HepG2 (cell line): ENCODE data around the gene CDR2L. TPM values are rescaled to one million over a fixed set of nuclear protein-coding genes. Genes with fewer than 3 reads are reported as not detected.

Experiments
- CBFB ChIP-seq: sonication (generic); formaldehyde crosslinking; IDR thresholded peaks from 2 replicates; pipeline ENCODE4 v1.4.0; 2020; ENCODE audit warnings: missing genetic modification reagents
- CEBPG ChIP-seq: IDR thresholded peaks from 2 replicates; pipeline ENCODE4 v1.6.1; 2016
- CHD2 ChIP-seq: IDR thresholded peaks from 2 replicates; pipeline ENCODE4 v1.6.1; 2011; ENCODE audit warnings: low read depth, low read length, improper control_type of control experiment
- ERF ChIP-seq: IDR thresholded peaks from 2 replicates; pipeline ENCODE4 v1.6.1; 2018; ENCODE audit warnings: missing biosample characterization, missing genetic modification reagents
- FOSL2 ChIP-seq: sonication (generic); formaldehyde crosslinking; IDR thresholded peaks from 2 replicates; pipeline ENCODE4 v1.4.0; 2020; ENCODE audit warnings: missing genetic modification reagents
- FOXA1 ChIP-seq, 2 experiments: fragments of 450-650 bp in 1 of 2; sonication (generic) in 1 of 2; formaldehyde crosslinking in 1 of 2; IDR thresholded peaks; 2 replicates each; pipeline versions ENCODE4 v1.4.0 to v1.6.1; 2016 to 2020; ENCODE audit warnings: missing genetic modification reagents in 1 of 2
- FOXA3 ChIP-seq: IDR thresholded peaks from 2 replicates; pipeline ENCODE4 v1.6.1; 2016; ENCODE audit warnings: missing genetic modification reagents, missing compliant biosample characterization
- HDAC1 ChIP-seq: sonication (generic); formaldehyde crosslinking; IDR thresholded peaks from 2 replicates; pipeline ENCODE4 v1.5.1; 2020; ENCODE audit warnings: mild to moderate bottlenecking, missing genetic modification reagents
- IRF9 ChIP-seq: sonication (generic); formaldehyde crosslinking; IDR thresholded peaks from 2 replicates; pipeline ENCODE4 v1.8.0; 2022; ENCODE audit warnings: missing genetic modification reagents, mild to moderate bottlenecking, borderline replicate concordance
- IRX3 ChIP-seq: sonication (generic); formaldehyde crosslinking; IDR thresholded peaks from 2 replicates; pipeline ENCODE4 v1.8.1; 2023; ENCODE audit warnings: mild to moderate bottlenecking, low read depth, missing genetic modification reagents, borderline replicate concordance
- KAT8 ChIP-seq: IDR thresholded peaks from 2 replicates; pipeline ENCODE4 v1.6.1; 2016; ENCODE audit warnings: missing genetic modification reagents, missing compliant biosample characterization
- KLF11 ChIP-seq: IDR thresholded peaks from 2 replicates; pipeline ENCODE4 v1.6.1; 2016; ENCODE audit warnings: missing compliant biosample characterization
- MED1 ChIP-seq: sonication (generic); formaldehyde crosslinking; IDR thresholded peaks from 2 replicates; pipeline ENCODE4 v1.4.0; 2020; ENCODE audit warnings: missing genetic modification reagents
- MLLT10 ChIP-seq: sonication (generic); formaldehyde crosslinking; IDR thresholded peaks from 2 replicates; pipeline ENCODE4 v1.4.0; 2020; ENCODE audit warnings: missing genetic modification reagents
- MXD3 ChIP-seq: IDR thresholded peaks from 2 replicates; pipeline ENCODE4 v1.6.1; 2016; ENCODE audit warnings: mild to moderate bottlenecking, missing biosample characterization, missing genetic modification reagents
- MYPOP ChIP-seq: sonication (generic); formaldehyde crosslinking; IDR thresholded peaks from 2 replicates; pipeline ENCODE4 v1.8.1; 2023; ENCODE audit warnings: mild to moderate bottlenecking, moderate library complexity, missing genetic modification reagents
- NCOA2 ChIP-seq: sonication (generic); formaldehyde crosslinking; IDR thresholded peaks from 2 replicates; pipeline ENCODE4 v1.8.0; 2022; ENCODE audit warnings: inconsistent platforms
- SAP130 ChIP-seq: IDR thresholded peaks from 2 replicates; pipeline ENCODE4 v1.6.1; 2016; ENCODE audit warnings: low read depth
- SP5 ChIP-seq: IDR thresholded peaks from 2 replicates; pipeline ENCODE4 v1.6.1; 2016; ENCODE audit warnings: low read depth, borderline replicate concordance
- STAG1 ChIP-seq: sonication (generic); formaldehyde crosslinking; IDR thresholded peaks from 2 replicates; pipeline ENCODE4 v1.4.0; 2020; ENCODE audit warnings: missing genetic modification reagents
- WIZ ChIP-seq: sonication (generic); formaldehyde crosslinking; IDR thresholded peaks from 2 replicates; pipeline ENCODE4 v1.5.1; 2020; ENCODE audit warnings: mild to moderate bottlenecking, missing genetic modification reagents
- ZNF124 ChIP-seq: sonication (generic); formaldehyde crosslinking; IDR thresholded peaks from 2 replicates; pipeline ENCODE4 v1.4.0; 2020; ENCODE audit warnings: missing genetic modification reagents
- ZNF350 ChIP-seq: sonication (generic); formaldehyde crosslinking; IDR thresholded peaks from 2 replicates; pipeline ENCODE4 v1.4.0; 2020; ENCODE audit warnings: mild to moderate bottlenecking, low read depth, missing genetic modification reagents, borderline replicate concordance
- ZNF501 ChIP-seq: sonication (generic); formaldehyde crosslinking; IDR thresholded peaks from 2 replicates; pipeline ENCODE4 v1.5.1; 2020; ENCODE audit warnings: mild to moderate bottlenecking, moderate library complexity, missing genetic modification reagents
- ZNF678 ChIP-seq: sonication (generic); formaldehyde crosslinking; IDR thresholded peaks from 2 replicates; pipeline ENCODE4 v1.4.0; 2020; ENCODE audit warnings: mild to moderate bottlenecking, missing genetic modification reagents
- ZNF850 ChIP-seq: sonication (generic); formaldehyde crosslinking; conservative IDR thresholded peaks from 2 replicates; pipeline ENCODE4 v1.9.0; 2021; ENCODE audit warnings: mild to moderate bottlenecking, missing genetic modification reagents
- ZSCAN22 ChIP-seq: sonication (generic); formaldehyde crosslinking; IDR thresholded peaks from 2 replicates; pipeline ENCODE4 v1.4.0; 2020; ENCODE audit warnings: mild to moderate bottlenecking, missing genetic modification reagents
- polyA plus RNA-seq, 8 experiments: library from polyadenylated mRNA; depleted of rRNA in 3 of 8; stranded (reverse) in 7 of 8; unstranded in 1 of 8; fragments of >200 nt; fragmentation: Illumina TruSeq in 4 of 8; extraction: Trizol in 4 of 8; gene quantifications; 2 replicates each; pipeline versions ENCODE4 v1.2.1 to v1.2.3, GENCODE V29; 2011 to 2016; ENCODE audit warnings: low read depth in 4 of 8, missing spikeins in 1 of 8, mixed read lengths in 1 of 8; ENCODE audit not compliant: insufficient read depth in 1 of 8
- total RNA-seq, 5 experiments: library from RNA; depleted of rRNA; stranded (reverse); fragments of >200 nt; fragmentation: Illumina TruSeq; extraction: Trizol; gene quantifications; 2 replicates each; pipeline ENCODE4 v1.2.3, GENCODE V29; 2016; ENCODE audit warnings: low read depth in 1 of 5
- TF ChIP-seq, protein P1 (sequence below): sonication (generic); formaldehyde crosslinking; IDR thresholded peaks from 2 replicates; pipeline ENCODE4 v1.5.0; 2020; ENCODE audit warnings: mild to moderate bottlenecking, missing genetic modification reagents, moderate library complexity
- TF ChIP-seq, protein P2 (sequence below): sonication (generic); formaldehyde crosslinking; IDR thresholded peaks from 2 replicates; pipeline ENCODE4 v1.4.0; 2020; ENCODE audit warnings: missing genetic modification reagents

Gene CDR2L
- total and polyA plus RNA-seq, 2 of the 13 experiments (the other 11 are each of a cell fraction or from before 2014, with no cell fraction given), result 1.9 to 2.1 TPM

- TF ChIP-seq, protein P1, sequence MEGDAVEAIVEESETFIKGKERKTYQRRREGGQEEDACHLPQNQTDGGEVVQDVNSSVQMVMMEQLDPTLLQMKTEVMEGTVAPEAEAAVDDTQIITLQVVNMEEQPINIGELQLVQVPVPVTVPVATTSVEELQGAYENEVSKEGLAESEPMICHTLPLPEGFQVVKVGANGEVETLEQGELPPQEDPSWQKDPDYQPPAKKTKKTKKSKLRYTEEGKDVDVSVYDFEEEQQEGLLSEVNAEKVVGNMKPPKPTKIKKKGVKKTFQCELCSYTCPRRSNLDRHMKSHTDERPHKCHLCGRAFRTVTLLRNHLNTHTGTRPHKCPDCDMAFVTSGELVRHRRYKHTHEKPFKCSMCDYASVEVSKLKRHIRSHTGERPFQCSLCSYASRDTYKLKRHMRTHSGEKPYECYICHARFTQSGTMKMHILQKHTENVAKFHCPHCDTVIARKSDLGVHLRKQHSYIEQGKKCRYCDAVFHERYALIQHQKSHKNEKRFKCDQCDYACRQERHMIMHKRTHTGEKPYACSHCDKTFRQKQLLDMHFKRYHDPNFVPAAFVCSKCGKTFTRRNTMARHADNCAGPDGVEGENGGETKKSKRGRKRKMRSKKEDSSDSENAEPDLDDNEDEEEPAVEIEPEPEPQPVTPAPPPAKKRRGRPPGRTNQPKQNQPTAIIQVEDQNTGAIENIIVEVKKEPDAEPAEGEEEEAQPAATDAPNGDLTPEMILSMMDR (CRISPR knock-in tag), result peak; percentile 83
- TF ChIP-seq CBFB (no peak), KAT8 (no peak), MLLT10 (CRISPR knock-in tag) (no peak), SAP130 (CRISPR knock-in tag) (peak; percentile 14; the same call in 1 of the 2 replicates), FOXA3 (peak; percentile 40; the same call in 1 of the 2 replicates), SP5 (CRISPR knock-in tag) (no peak), ZNF850 (CRISPR knock-in tag) (no peak), ZNF501 (no peak), KLF11 (CRISPR knock-in tag) (no peak), ZNF350 (no peak), IRX3 (CRISPR knock-in tag) (no peak), NCOA2 (no peak), ERF (CRISPR knock-in tag) (0 out of 2 replicates have a peak, but pooled peaks have one; percentile 23), FOXA1 (IDR thresholded peaks at IDR 0.05) (no peak), FOXA1 (CRISPR knock-in tag; IDR thresholded peaks at IDR 0.05) (peak; percentile 37), STAG1 (CRISPR knock-in tag) (peak; percentile 92), ZNF678 (CRISPR knock-in tag) (no peak), CEBPG (no peak), IRF9 (no peak), MED1 (CRISPR knock-in tag) (0 out of 2 replicates have a peak, but pooled peaks have one; percentile 13), MYPOP (CRISPR knock-in tag) (no peak), MXD3 (CRISPR knock-in tag) (no peak), HDAC1 (CRISPR knock-in tag) (no peak), FOSL2 (CRISPR knock-in tag) (0 out of 2 replicates have a peak, but pooled peaks have one; percentile 12), ZSCAN22 (no peak), CHD2 (no peak), WIZ (no peak), ZNF124 (CRISPR knock-in tag) (no peak)
- TF ChIP-seq, protein P2, sequence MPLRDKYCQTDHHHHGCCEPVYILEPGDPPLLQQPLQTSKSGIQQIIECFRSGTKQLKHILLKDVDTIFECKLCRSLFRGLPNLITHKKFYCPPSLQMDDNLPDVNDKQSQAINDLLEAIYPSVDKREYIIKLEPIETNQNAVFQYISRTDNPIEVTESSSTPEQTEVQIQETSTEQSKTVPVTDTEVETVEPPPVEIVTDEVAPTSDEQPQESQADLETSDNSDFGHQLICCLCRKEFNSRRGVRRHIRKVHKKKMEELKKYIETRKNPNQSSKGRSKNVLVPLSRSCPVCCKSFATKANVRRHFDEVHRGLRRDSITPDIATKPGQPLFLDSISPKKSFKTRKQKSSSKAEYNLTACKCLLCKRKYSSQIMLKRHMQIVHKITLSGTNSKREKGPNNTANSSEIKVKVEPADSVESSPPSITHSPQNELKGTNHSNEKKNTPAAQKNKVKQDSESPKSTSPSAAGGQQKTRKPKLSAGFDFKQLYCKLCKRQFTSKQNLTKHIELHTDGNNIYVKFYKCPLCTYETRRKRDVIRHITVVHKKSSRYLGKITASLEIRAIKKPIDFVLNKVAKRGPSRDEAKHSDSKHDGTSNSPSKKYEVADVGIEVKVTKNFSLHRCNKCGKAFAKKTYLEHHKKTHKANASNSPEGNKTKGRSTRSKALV (CRISPR knock-in tag), result 0 out of 2 replicates have a peak, but pooled peaks have one; percentile 37
Measured at GRCh38 chr17:75006653-75007052, 19.2 kb downstream of the CDR2L start (continued).
